Stimulated activated CD8-positive, alpha-beta memory T cell treated with anti-CD3 and anti-CD28 coated beads, Interleukin-15, amount 100 ng/mL, for 4 hours (primary cell): ENCODE results near the gene MAPK8IP3.

Source experiments
- DNase-seq, 2 donors: peaks; one replicate each; pipeline ENCODE4 v3.0.0-alpha.2; 2020; ENCODE audit warnings: low read depth in 2 of 2

Gene MAPK8IP3

GRCh38 chr16:1775006-1775845 lies 69.2 kb downstream of the MAPK8IP3 start:
- no peak for DNase-seq

GRCh38 chr16:1775846-1776671 lies 70.1 kb downstream of the MAPK8IP3 start:
- DNase-seq, result no peak

GRCh38 chr16:1776672-1776955 lies 70.6 kb downstream of the MAPK8IP3 start:
- DNase-seq, result no peak

GRCh38 chr16:1776991-1777374 lies 71.0 kb downstream of the MAPK8IP3 start:
- no peak for DNase-seq

GRCh38 chr16:1777375-1778199 lies 71.6 kb downstream of the MAPK8IP3 start:
- no peak for DNase-seq

- no peak for DNase-seq
These were observed 72.5 kb downstream of the MAPK8IP3 start for GRCh38 chr16:1778200-1779179.

- no peak for DNase-seq
These were observed 73.3 kb downstream of the MAPK8IP3 start for GRCh38 chr16:1779234-1779701.

GRCh38 chr16:1779741-1780676 lies 74.0 kb downstream of the MAPK8IP3 start:
- DNase-seq, result no peak

GRCh38 chr16:1780677-1781072 lies 74.7 kb downstream of the MAPK8IP3 start:
- no peak for DNase-seq

GRCh38 chr16:1781254-1781653 lies 75.3 kb downstream of the MAPK8IP3 start:
- no peak for DNase-seq

GRCh38 chr16:1781758-1782407 lies 75.9 kb downstream of the MAPK8IP3 start:
- no peak for DNase-seq

GRCh38 chr16:1782408-1783264 lies 76.6 kb downstream of the MAPK8IP3 start, which contains the start of the genes NUBP2 and SPSB3:
Gene NUBP2 (plus strand): TSS chr16:1782960. CDS start chr16:1783021, 61 bp downstream.
Gene SPSB3 (minus strand): TSS chr16:1782571. CDS start chr16:1781483, 1,088 bp downstream.
- DNase-seq, result peak; percentile 96 to 97

- no peak for DNase-seq
These were observed 79.2 kb downstream of the MAPK8IP3 start for GRCh38 chr16:1784977-1785845.

- no peak for DNase-seq
These were observed 79.8 kb downstream of the MAPK8IP3 start for GRCh38 chr16:1785846-1786170.

GRCh38 chr16:1786242-1787055 lies 80.5 kb downstream of the MAPK8IP3 start:
- DNase-seq, result no peak

GRCh38 chr16:1787056-1787321 lies 81.0 kb downstream of the MAPK8IP3 start:
- DNase-seq, result no peak
